ENCODE measurements around the gene CDH23.

- TF ChIP-seq GATA2 (IDR thresholded peaks at IDR 0.05; ENCODE audit: low read depth, low read length), result no peak
- no peak for TF ChIP-seq GATA3 (IDR thresholded peaks at IDR 0.05; ENCODE audit: low read depth, low read length)
Measured at GRCh38 chr10:71413581-71413980, 16.9 kb downstream of the CDH23 start.

All from SH-SY5Y (cell line).